Mesendoderm (in vitro differentiated cells): ENCODE measurements around the gene PTPRU.
A peak's percentile ranks its signal among the peaks of the same experiment; 100 is the strongest.

Source experiments
- DNase-seq: peaks from one replicate; pipeline ENCODE4 v3.0.0; 2013
- H2AK5ac ChIP-seq: 2 replicates; pipeline ENCODE4 v1.6.1; 2013; ENCODE audit warnings: low read length, inconsistent platforms
- H2BK120ac ChIP-seq: 2 replicates; pipeline ENCODE4 v1.6.1; 2013; ENCODE audit warnings: low read depth, mild to moderate bottlenecking, low read length, moderate library complexity, mixed read lengths
- H2BK15ac ChIP-seq: replicated peaks from 2 replicates; pipeline ENCODE4 v1.6.1; 2013; ENCODE audit warnings: low read depth, mild to moderate bottlenecking, moderate library complexity
- H2BK5ac ChIP-seq: 2 replicates; pipeline ENCODE4 v1.6.1; 2013; ENCODE audit warnings: low read length, inconsistent platforms
- H3K18ac ChIP-seq: 2 replicates; pipeline ENCODE4 v1.6.1; 2013; ENCODE audit warnings: mild to moderate bottlenecking, low read length, mixed read lengths
- H3K23ac ChIP-seq: one replicate; pipeline ENCODE4 v1.6.1; 2013; ENCODE audit warnings: low read length
- H3K27ac ChIP-seq: 2 replicates; pipeline ENCODE4 v1.5.1; 2013; ENCODE audit warnings: low read depth, mild to moderate bottlenecking, inconsistent platforms, low read length, moderate library complexity
- H3K27me3 ChIP-seq: 2 replicates; pipeline ENCODE4 v1.6.1; 2013; ENCODE audit warnings: low read length, control low read depth, mild to moderate bottlenecking, inconsistent platforms; ENCODE audit not compliant: insufficient read depth, poor library complexity
- H3K36me3 ChIP-seq: 2 replicates; pipeline ENCODE4 v1.6.1; 2013; ENCODE audit warnings: low read length, inconsistent platforms; ENCODE audit not compliant: control insufficient read depth, insufficient read depth
- H3K4ac ChIP-seq: one replicate; pipeline ENCODE4 v1.6.1; 2013; ENCODE audit warnings: low read depth, mild to moderate bottlenecking, low read length, moderate library complexity
- H3K4me1 ChIP-seq: 2 replicates; pipeline ENCODE4 v1.6.1; 2013; ENCODE audit warnings: low read depth, low read length, inconsistent platforms; ENCODE audit not compliant: control insufficient read depth
- H3K4me2 ChIP-seq: 2 replicates; pipeline ENCODE4 v1.6.1; 2013; ENCODE audit warnings: low read length
- H3K4me3 ChIP-seq: 2 replicates; pipeline ENCODE4 v1.5.1; 2013; ENCODE audit warnings: mild to moderate bottlenecking, low read length
- H3K56ac ChIP-seq: one replicate; pipeline ENCODE4 v1.6.1; 2013; ENCODE audit warnings: low read length
- H3K79me1 ChIP-seq: 2 replicates; pipeline ENCODE4 v1.6.1; 2013; ENCODE audit warnings: low read length, inconsistent platforms
- H3K79me2 ChIP-seq: 2 replicates; pipeline ENCODE4 v1.6.1; 2013; ENCODE audit warnings: mild to moderate bottlenecking, low read length; ENCODE audit not compliant: control insufficient read depth, insufficient read depth
- H3K9ac ChIP-seq: 2 replicates; pipeline ENCODE4 v1.6.1; 2013; ENCODE audit warnings: low read length, inconsistent platforms
- H4K5ac ChIP-seq: one replicate; pipeline ENCODE4 v1.6.1; 2013; ENCODE audit warnings: low read length
- H4K8ac ChIP-seq: one replicate; pipeline ENCODE4 v1.6.1; 2013; ENCODE audit warnings: low read depth, mild to moderate bottlenecking, control low read depth, low read length, moderate library complexity
- WGBS: extraction: QIAGEN DNeasy Blood & Tissue Kit; methylation state at CpG from one replicate; pipeline ENCODE4 v1.1.7; 2013; ENCODE audit warnings: low lambda C conversion rate, missing lambda C conversion rate; ENCODE audit not compliant: insufficient coverage; ENCODE audit errors: extremely low coverage; 5-methylcytosine and 5-hydroxymethylcytosine counted together

Gene PTPRU

DNA sequence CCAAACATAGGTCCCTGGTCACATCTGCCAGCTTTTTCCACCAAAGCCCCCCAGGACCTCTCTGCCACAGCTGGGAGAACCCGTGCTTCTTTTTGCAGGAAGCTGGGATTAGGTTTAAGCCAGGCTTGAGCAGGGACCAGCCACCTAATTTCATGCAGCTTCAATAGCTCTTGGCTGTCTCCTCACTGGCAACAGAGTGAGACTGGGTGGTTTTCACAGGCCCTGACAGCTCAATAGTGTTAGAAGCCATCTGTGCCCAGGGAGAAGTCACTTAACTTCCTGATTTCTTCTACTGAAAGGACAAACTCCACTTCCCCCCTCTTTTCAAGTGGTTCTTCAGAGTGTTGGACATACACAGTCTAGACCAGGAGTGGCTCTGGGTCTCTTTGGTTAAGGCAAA lies 34.3 kb upstream of the PTPRU start:
- no peaks in the 10 kb centered on the region for H3K27me3 ChIP-seq
- peak overlapping the region; percentile 47 for H3K56ac ChIP-seq
- H3K4me3 ChIP-seq: no peak overlapping the region
- H3K79me2 ChIP-seq: no peaks in the 10 kb centered on the region
- H2BK5ac ChIP-seq: no peak overlapping the region
- H3K27ac ChIP-seq: no peak overlapping the region
- no peak overlapping the region for H2BK15ac ChIP-seq
- H3K23ac ChIP-seq: no peak overlapping the region
- H3K18ac ChIP-seq: peak overlapping the region; percentile 11
- peaks cover 2% of the 10 kb centered on the region for H3K79me1 ChIP-seq
- no peak for DNase-seq
- H3K4me2 ChIP-seq: no peak overlapping the region
- H4K8ac ChIP-seq: no peak overlapping the region
- H3K4me1 ChIP-seq: peaks cover 7% of the 10 kb centered on the region
- H3K9ac ChIP-seq: peak overlapping the region; percentile 40
- no peak overlapping the region for H4K5ac ChIP-seq
- H3K36me3 ChIP-seq: peaks cover 3% of the 10 kb centered on the region
- H3K4ac ChIP-seq: no peak overlapping the region
- no peak overlapping the region for H2AK5ac ChIP-seq
- H2BK120ac ChIP-seq: no peak overlapping the region
- no CpG with 5 or more reads among the region's 1 CpG for WGBS

DNA sequence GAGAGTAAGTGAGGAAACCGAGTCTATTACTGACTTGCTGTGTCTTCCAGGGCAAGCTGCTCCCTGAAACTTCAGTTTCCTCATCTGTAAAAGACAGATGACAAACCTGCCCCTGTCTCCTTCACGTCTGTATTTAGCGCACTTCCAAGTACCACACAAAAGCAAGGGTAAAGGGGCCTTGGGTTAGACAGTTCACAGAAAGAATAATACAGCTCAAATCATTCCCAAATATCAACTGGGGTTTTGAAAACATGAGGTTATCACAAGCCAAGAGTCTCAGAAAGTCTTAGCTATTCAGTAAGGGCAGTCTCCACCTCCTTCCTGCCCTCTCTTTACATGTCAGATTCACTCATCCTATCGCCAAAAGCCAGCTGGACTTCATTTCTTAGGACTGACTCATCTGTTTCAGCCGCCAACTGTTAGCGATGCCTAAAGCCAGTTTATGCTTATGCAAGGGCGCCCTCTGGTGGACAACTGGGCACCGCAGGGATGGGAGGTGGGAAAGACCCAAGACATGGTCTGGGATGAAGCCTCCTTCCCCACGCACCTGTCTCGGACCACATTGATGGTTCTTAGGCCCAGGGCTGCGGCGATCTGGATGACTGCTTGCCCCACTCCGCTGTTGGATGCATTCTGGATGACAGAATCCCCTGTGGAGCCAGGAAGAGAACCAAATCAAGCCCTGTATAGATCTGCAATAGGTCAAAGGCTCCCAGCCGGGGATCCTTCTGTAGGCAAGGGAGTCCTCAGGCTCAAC lies 33.6 kb upstream of the PTPRU start:
- H2AK5ac ChIP-seq: no peak overlapping the region
- H3K4ac ChIP-seq: no peak overlapping the region
- peak overlapping the region; percentile 59 for H3K56ac ChIP-seq
- no CpG with 5 or more reads among the region's 14 CpGs for WGBS
- H3K4me2 ChIP-seq: no peak overlapping the region
- H3K18ac ChIP-seq: peak overlapping the region; percentile 11
- H3K27ac ChIP-seq: no peak overlapping the region
- H4K5ac ChIP-seq: no peak overlapping the region
- H3K4me3 ChIP-seq: no peak overlapping the region
- peak overlapping the region; percentile 40 for H3K9ac ChIP-seq
- H3K79me2 ChIP-seq: no peaks in the 10 kb centered on the region
- H2BK5ac ChIP-seq: peak overlapping the region; percentile 21
- peaks cover 5% of the 10 kb centered on the region for H3K4me1 ChIP-seq
- no peak overlapping the region for H3K23ac ChIP-seq
- peak; percentile 99 for DNase-seq
- peaks cover 3% of the 10 kb centered on the region for H3K36me3 ChIP-seq
- no peak overlapping the region for H4K8ac ChIP-seq
- no peak overlapping the region for H2BK120ac ChIP-seq
- no peak overlapping the region for H2BK15ac ChIP-seq
- H3K79me1 ChIP-seq: peaks cover 2% of the 10 kb centered on the region
- no peaks in the 10 kb centered on the region for H3K27me3 ChIP-seq

DNA sequence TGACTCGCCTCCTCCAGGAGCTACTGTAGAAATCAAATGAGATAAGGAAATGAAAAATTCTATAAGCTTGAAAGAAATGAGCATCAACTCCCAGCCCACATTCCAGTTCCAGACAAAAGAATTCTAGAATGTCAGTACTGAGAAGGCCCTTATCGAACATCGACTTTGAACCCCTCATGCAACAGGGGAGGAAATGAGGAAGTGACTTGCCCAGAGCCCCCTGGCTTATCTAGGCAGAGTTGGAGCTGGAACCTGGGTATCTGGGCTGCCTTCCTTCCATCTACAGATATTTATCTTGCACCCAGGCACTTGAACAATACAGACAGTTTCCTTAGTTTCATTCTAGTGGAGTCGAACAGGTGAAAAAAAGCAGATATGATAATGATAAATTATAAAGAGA lies 27.9 kb upstream of the PTPRU start:
- Histone ChIP-seq H3K4ac (no peak overlapping the region), H2AK5ac (no peak overlapping the region), H3K36me3 (peaks cover 2% of the 10 kb centered on the region), H3K4me3 (no peak overlapping the region), H3K79me1 (no peaks in the 10 kb centered on the region), H3K18ac (no peak overlapping the region), H4K8ac (no peak overlapping the region), H3K79me2 (no peaks in the 10 kb centered on the region), H3K27ac (no peak overlapping the region), H3K27me3 (no peaks in the 10 kb centered on the region), H3K23ac (no peak overlapping the region), H2BK15ac (no peak overlapping the region), H4K5ac (no peak overlapping the region), H3K4me1 (no peaks in the 10 kb centered on the region), H2BK120ac (no peak overlapping the region), H3K9ac (no peak overlapping the region), H3K56ac (no peak overlapping the region), H2BK5ac (no peak overlapping the region), H3K4me2 (no peak overlapping the region)
- WGBS: no CpG with 5 or more reads among the region's 4 CpGs
- no peak for DNase-seq

DNA sequence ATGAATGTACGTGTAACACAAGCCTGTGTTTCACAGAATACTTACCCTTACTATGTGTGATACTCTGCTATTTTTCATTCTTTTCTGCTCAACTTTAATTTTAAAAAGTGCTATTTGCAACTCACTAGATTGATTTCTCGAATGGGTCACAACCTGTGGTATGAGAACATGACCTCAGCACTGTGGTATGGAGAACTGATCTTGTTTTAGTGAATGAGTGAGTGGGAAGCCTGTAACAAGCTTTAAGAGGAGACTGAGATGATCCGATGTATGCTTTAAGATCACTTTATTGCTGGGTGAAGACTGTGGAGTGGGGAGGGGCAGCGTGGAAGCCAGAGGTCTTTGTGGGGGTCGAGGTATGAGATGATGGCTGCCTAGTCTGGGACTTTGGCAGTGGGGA lies 27.1 kb upstream of the PTPRU start:
- Histone ChIP-seq H3K79me2 (no peaks in the 10 kb centered on the region), H3K18ac (no peak overlapping the region), H3K36me3 (peaks cover 2% of the 10 kb centered on the region), H2AK5ac (no peak overlapping the region), H2BK120ac (no peak overlapping the region), H2BK5ac (no peak overlapping the region), H2BK15ac (no peak overlapping the region), H4K5ac (no peak overlapping the region), H3K56ac (peak overlapping the region; percentile 34), H3K4me3 (no peak overlapping the region), H3K4ac (no peak overlapping the region), H4K8ac (no peak overlapping the region), H3K4me1 (no peaks in the 10 kb centered on the region), H3K27ac (no peak overlapping the region), H3K9ac (no peak overlapping the region), H3K27me3 (no peaks in the 10 kb centered on the region), H3K4me2 (no peak overlapping the region), H3K79me1 (no peaks in the 10 kb centered on the region), H3K23ac (no peak overlapping the region)
- no CpG with 5 or more reads among the region's 5 CpGs for WGBS
- DNase-seq: peak; percentile 60

DNA sequence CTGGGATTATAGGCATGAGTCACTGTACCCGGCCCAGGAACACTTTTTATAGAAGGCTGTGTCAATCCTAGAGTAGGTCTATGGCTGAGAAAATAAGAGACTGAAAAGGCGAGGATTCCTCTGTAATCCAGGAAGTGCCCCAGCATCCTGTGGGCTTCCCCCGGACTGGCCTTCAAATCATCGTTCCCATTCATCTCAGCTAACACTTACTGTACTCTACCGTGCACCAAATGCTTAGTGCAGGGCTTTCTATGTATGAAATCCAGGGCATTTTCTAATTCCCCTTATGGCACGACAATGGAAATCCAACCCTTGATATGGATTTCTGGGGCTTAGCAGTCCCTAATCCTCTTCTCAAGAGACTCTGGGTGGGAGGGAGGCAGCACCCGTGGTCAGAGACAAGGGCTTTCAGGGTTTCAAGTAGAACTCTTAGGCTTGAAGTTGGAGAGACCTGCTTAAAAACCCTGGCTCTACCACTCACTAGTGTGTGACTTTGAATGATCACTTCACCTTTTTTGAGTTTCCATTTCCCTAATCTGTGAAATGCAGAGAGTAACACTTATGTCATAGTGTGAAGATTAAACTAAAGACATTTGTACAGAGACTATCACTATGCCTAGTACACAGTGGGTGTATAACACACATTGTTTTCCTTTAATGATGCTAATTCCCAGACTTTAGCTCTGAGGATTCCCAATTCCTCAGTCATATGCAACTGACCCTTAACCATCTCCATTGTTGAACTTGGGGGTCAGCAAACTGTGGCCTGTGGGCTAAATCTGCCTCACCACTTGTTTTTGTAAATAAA lies 25.8 kb upstream of the PTPRU start:
- H3K4me2 ChIP-seq: no peak overlapping the region
- no peak overlapping the region for H2BK15ac ChIP-seq
- no peak overlapping the region for H2BK5ac ChIP-seq
- H3K4me3 ChIP-seq: no peak overlapping the region
- no peak overlapping the region for H3K18ac ChIP-seq
- no peak overlapping the region for H3K4ac ChIP-seq
- no peak overlapping the region for H3K9ac ChIP-seq
- H3K79me2 ChIP-seq: no peaks in the 10 kb centered on the region
- H3K36me3 ChIP-seq: peaks cover 2% of the 10 kb centered on the region
- no peak overlapping the region for H3K27ac ChIP-seq
- H4K8ac ChIP-seq: no peak overlapping the region
- DNase-seq: no peak
- H3K23ac ChIP-seq: no peak overlapping the region
- H3K56ac ChIP-seq: no peak overlapping the region
- H2AK5ac ChIP-seq: no peak overlapping the region
- H3K27me3 ChIP-seq: no peaks in the 10 kb centered on the region
- no CpG with 5 or more reads among the region's 7 CpGs for WGBS
- no peaks in the 10 kb centered on the region for H3K79me1 ChIP-seq
- no peak overlapping the region for H4K5ac ChIP-seq
- H2BK120ac ChIP-seq: no peak overlapping the region
- H3K4me1 ChIP-seq: no peaks in the 10 kb centered on the region
